T-helper 1 cell (primary cell): ENCODE results near the gene YPEL1.

Experiments used
- DNase-seq, 5 donors: peaks; one replicate each; pipeline ENCODE4 v3.0.0-alpha.2; 2012 to 2020

The YPEL1 gene

DNA sequence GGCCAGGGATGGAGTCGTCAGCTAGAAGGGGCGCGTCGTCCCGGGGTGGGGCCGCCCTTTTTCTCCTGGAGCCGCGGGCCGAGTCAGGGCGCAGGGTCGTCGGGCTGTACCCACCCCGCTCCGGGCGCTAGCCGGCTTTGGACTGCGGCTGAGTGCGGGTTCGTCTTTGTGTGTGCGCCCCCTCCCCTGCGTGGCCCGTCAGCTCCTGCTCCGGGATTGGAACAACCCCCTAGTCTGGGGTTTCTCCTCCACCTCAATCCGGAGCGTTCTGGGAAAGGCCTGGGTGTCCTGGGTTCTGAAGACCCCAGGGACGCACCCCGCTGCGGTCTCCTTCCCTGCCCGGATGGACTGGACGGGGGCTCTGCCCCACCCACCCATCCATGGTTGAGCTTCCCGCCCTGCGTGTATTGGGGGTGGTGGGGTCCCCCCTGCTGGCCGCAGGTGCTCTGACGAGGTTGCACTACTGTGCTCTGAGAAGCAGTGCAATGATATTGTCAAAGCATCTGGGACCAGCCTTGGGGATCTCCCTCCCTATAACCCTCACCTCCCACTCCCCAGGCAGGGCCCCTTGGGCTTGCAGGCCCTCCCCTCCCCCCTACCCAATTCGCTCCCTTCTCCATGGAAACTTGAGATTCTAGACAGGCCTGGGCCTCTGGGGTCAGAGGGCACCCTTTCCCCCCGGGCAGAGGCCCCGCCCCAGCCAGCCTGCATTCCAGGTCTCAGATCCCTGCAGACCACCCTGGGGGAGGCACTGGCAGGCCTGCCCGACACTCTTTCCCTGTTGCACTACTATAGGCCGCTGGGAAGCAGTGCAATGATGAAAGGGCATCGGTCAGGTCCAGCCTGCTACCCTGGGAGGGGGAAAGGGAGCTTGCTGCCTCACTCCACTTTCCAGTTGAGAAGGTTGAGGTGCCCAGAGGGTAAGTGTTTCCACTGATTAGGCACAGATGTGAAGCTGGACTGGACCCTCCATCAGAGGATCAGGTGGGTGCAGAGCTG, 82.7 kb downstream of the YPEL1 start:
- no peak for DNase-seq

DNA sequence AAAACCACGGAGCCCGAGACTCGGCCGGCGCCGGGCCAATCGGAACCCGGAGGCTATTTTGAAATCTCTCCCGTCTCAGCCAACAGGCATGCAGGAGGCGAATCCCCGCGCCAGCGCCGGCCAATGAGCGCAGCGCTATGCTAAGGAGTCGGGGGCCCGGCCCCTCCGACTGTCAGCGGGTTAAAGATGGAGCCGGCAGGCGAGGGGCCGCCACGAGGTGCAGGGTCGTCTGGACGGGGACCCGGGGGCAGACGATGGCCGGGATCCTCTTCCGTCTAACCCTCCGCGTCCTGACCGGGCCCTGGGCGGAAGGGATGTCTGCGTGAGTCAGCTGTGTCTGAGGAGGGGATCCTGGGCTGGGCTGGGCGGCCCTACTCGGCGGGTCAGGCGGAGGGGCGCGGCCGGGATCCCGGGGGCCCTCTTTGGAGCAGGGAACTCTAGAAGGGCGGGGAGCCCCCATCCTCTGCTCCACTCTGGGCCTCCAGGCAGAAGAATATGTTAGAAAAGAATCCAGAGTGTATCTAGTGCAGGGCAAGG, 83.5 kb downstream of the YPEL1 start:
- DNase-seq = peak; percentile 61 to 86 (median 76)

DNA sequence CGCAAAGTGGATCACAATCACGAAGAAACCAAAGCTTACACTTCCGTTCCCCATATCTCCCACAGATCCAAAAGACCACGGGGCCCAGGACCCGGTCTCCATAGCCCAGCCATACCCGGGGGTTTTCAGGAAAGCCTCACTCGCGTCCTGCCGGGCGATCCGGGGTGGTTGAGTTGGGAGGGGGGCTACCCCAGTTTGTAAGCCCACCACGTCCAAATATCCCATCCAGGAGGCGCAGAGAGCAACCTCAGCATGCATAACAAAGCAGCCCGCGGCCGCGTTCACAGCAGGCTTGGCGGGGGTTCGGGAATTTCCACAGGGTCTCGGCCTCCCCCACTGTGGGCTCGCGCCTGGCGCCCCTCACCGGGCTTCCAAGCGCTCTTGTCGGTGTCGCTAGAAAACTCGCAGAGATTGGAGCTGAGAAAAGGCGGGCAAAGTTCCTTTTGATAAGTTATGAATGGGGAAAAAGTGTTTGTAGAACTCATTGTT, 84.0 kb downstream of the YPEL1 start:
- no peak for DNase-seq

DNA sequence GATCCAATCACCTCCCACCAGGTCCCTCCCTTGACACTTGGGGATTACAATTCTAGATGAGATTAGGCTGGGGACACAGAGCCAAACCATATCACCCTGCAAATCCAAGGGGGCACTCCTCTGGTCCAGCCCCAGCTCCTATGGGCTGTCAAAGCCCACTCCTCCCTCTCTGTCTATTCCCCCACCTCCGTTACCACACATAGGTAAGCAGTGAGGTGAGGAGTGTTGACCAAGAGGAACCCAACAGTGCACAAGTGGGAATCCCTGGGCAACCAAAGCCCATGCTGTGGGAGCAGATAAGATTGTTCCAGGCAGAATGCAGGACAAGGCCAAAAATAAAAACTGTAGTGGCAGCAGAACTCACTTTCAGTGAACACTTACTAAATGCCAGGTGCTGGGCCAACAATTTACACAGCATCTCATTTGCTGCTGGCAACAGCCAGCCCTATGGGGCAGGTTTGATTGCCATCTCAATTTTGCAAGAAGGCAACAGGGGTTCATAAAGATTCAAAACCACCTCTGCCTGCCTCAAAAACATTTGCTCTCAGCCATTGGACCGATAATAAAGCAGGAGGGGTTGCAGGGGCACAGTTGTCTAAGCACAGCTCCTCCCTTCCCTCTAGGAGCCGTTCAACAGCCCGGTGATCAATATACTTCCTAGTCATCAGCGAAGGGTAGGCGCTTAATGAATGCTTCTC, 84.6 kb downstream of the YPEL1 start:
- DNase-seq = no peak

DNA sequence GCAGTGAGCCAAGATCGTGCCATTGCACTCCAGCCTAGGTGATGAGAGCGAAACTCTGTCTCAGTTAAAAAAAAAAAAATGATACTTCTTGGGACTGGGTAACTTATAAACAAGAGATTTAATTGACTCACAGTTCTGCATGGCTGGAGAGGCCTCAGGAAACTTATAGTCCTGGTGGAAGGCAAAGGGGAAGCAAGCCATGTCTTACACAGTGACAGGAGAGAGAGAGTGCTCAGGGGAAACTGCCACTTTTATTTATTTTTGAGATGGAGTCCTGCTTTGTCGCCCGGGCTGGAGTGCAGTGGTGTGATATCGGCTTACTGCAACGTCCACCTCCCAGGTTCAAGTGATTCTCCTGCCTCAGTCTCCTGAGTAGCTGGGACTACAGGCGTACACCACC, 85.3 kb downstream of the YPEL1 start:
- DNase-seq = no peak
